ENCODE measurements around the gene SLC25A21.
A peak's percentile ranks its signal among the peaks of the same experiment; 100 is the strongest.

The SLC25A21 gene

GRCh38 chr14:36773558-36773957, 398.8 kb downstream of the SLC25A21 start:
- no peak overlapping the region for H4K5ac ChIP-seq (ENCODE audit: low read length)
- no peak overlapping the region for H2BK120ac ChIP-seq (ENCODE audit: low read depth, low read length)
- no peaks in the 10 kb centered on the region for H3K27me3 ChIP-seq (ENCODE audit: insufficient read depth, low read length, poor library complexity)
- no peak overlapping the region for H3K4me3 ChIP-seq (ENCODE audit: low read length)
- H3K4me2 ChIP-seq (ENCODE audit: low read length) = no peak overlapping the region
- no peak overlapping the region for H2BK15ac ChIP-seq (replicated peaks; ENCODE audit: low read depth)
- DNase-seq = peak; percentile 85
- H3K56ac ChIP-seq (ENCODE audit: low read length) = no peak overlapping the region
- no peaks in the 10 kb centered on the region for H3K36me3 ChIP-seq (ENCODE audit: control insufficient read depth, insufficient read depth, low read length)
- no peak overlapping the region for H3K9ac ChIP-seq (ENCODE audit: low read length)
- no CpG with 5 or more reads among the region's 3 CpGs for WGBS (ENCODE audit: extremely low coverage, insufficient coverage, low lambda C conversion rate)
- peaks cover 11% of the 10 kb centered on the region for H3K4me1 ChIP-seq (ENCODE audit: control insufficient read depth, low read depth, low read length)
- H3K4ac ChIP-seq (ENCODE audit: low read depth, low read length) = no peak overlapping the region
- no peak overlapping the region for H4K8ac ChIP-seq (ENCODE audit: low read depth, low read length)
- H3K23ac ChIP-seq (ENCODE audit: low read length) = no peak overlapping the region
- no peak overlapping the region for H3K27ac ChIP-seq (ENCODE audit: low read depth, low read length)
- no peaks in the 10 kb centered on the region for H3K79me2 ChIP-seq (ENCODE audit: control insufficient read depth, insufficient read depth, low read length)
- no peak overlapping the region for H2AK5ac ChIP-seq (ENCODE audit: low read length)
- H3K79me1 ChIP-seq (ENCODE audit: low read length) = no peaks in the 10 kb centered on the region
- H3K18ac ChIP-seq (ENCODE audit: low read length) = peak overlapping the region; percentile 68
- no peak overlapping the region for H2BK5ac ChIP-seq (ENCODE audit: low read length)

GRCh38 chr14:36773136-36773540, 399.3 kb downstream of the SLC25A21 start:
- Histone ChIP-seq H3K56ac (ENCODE audit: low read length) (no peak overlapping the region), H2BK5ac (ENCODE audit: low read length) (no peak overlapping the region), H3K79me1 (ENCODE audit: low read length) (no peaks in the 10 kb centered on the region), H2BK15ac (replicated peaks; ENCODE audit: low read depth) (no peak overlapping the region), H3K4me1 (ENCODE audit: control insufficient read depth, low read depth, low read length) (peaks cover 12% of the 10 kb centered on the region), H3K18ac (ENCODE audit: low read length) (no peak overlapping the region), H3K27me3 (ENCODE audit: insufficient read depth, low read length, poor library complexity) (no peaks in the 10 kb centered on the region), H2BK120ac (ENCODE audit: low read depth, low read length) (no peak overlapping the region), H3K23ac (ENCODE audit: low read length) (no peak overlapping the region), H4K8ac (ENCODE audit: low read depth, low read length) (no peak overlapping the region), H4K5ac (ENCODE audit: low read length) (no peak overlapping the region), H3K9ac (ENCODE audit: low read length) (no peak overlapping the region), H3K79me2 (ENCODE audit: control insufficient read depth, insufficient read depth, low read length) (no peaks in the 10 kb centered on the region), H3K4me2 (ENCODE audit: low read length) (no peak overlapping the region), H2AK5ac (ENCODE audit: low read length) (no peak overlapping the region), H3K4ac (ENCODE audit: low read depth, low read length) (no peak overlapping the region), H3K4me3 (ENCODE audit: low read length) (no peak overlapping the region), H3K27ac (ENCODE audit: low read depth, low read length) (no peak overlapping the region), H3K36me3 (ENCODE audit: control insufficient read depth, insufficient read depth, low read length) (no peaks in the 10 kb centered on the region)
- no CpG with 5 or more reads among the region's 3 CpGs for WGBS (ENCODE audit: extremely low coverage, insufficient coverage, low lambda C conversion rate)
- peak; percentile 96 for DNase-seq

DNA sequence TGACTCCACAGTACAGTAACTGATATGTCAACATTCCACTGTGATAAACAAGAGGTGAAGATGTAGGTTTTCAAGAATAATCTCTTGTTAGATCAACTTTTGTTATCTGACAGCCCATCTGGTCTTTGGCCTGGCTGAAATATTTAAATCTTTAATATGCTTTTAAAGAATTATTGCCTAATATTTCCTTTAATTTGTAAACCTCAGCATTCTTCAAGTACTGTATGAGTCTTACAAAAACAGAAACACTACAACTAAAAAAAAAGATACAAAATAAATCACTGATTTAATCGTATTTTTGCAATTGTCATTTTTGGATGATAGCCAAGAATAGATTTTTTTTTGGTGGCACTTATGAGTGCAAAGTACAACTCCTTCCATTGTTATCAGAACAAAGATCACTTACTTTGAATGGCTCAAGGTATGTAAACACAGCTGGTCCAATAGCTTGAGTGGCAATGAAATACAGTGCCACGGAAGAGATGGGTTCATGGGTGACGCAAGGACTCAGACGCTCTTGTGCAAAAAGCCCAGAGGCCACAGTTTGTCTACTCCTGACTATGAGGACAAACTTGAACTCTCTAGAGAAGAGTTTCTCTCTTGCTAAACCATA, 401.3 kb downstream of the SLC25A21 start:
- Histone ChIP-seq H3K4ac (ENCODE audit: low read depth, low read length) (no peak overlapping the region), H4K5ac (ENCODE audit: low read length) (no peak overlapping the region)
- WGBS (ENCODE audit: extremely low coverage, insufficient coverage, low lambda C conversion rate) = no CpG with 5 or more reads among the region's 4 CpGs

DNA sequence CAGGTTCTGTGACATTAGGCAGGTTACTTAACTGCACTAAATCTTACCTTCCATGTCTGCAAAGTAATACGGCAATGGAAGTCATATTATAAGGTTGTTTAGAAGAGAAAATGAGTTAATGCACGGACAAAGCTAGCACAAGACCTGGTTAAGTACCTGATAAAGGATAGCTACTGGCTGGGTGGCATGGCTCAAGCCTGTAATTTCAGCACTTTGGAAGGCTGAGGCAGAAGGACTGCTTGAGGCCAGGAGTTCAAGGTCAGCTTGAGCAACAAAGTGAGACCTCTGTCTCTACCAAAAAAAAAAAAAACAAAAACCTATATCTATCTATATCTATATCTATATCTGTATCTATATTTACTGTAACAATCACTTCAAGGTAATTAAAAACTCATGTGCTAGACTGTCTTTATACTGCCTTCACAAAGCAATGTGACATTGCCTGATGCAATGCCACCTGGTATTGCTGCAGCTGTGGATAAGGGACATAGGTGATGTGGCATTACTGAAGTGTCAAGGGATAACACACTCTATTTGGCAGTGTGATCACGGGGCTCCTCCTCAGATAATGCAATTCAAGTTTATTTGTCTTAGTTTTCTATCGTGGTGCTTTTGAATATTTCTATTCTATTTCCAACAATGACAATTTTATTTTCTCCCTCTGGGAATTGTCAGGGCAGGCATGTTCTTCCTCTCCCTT, 403.6 kb downstream of the SLC25A21 start:
- H2BK15ac ChIP-seq (replicated peaks; ENCODE audit: low read depth) = no peak overlapping the region
- H3K56ac ChIP-seq (ENCODE audit: low read length) = peak overlapping the region; percentile 44
- no peak overlapping the region for H2BK120ac ChIP-seq (ENCODE audit: low read depth, low read length)
- no peak overlapping the region for H3K4me2 ChIP-seq (ENCODE audit: low read length)
- H3K4me1 ChIP-seq (ENCODE audit: control insufficient read depth, low read depth, low read length) = peaks cover 22% of the 10 kb centered on the region
- H2AK5ac ChIP-seq (ENCODE audit: low read length) = no peak overlapping the region
- H3K4me3 ChIP-seq (ENCODE audit: low read length) = no peak overlapping the region
- H3K18ac ChIP-seq (ENCODE audit: low read length) = no peak overlapping the region
- peak overlapping the region; percentile 6 for H2BK5ac ChIP-seq (ENCODE audit: low read length)
- H3K4ac ChIP-seq (ENCODE audit: low read depth, low read length) = peak overlapping the region; percentile 70
- no peak overlapping the region for H4K5ac ChIP-seq (ENCODE audit: low read length)
- H3K9ac ChIP-seq (ENCODE audit: low read length) = no peak overlapping the region
- H3K79me2 ChIP-seq (ENCODE audit: control insufficient read depth, insufficient read depth, low read length) = no peaks in the 10 kb centered on the region
- no peaks in the 10 kb centered on the region for H3K27me3 ChIP-seq (ENCODE audit: insufficient read depth, low read length, poor library complexity)
- H4K8ac ChIP-seq (ENCODE audit: low read depth, low read length) = no peak overlapping the region
- WGBS (ENCODE audit: extremely low coverage, insufficient coverage, low lambda C conversion rate) = no CpG with 5 or more reads among the region's 4 CpGs
- no peaks in the 10 kb centered on the region for H3K79me1 ChIP-seq (ENCODE audit: low read length)
- H3K27ac ChIP-seq (ENCODE audit: low read depth, low read length) = no peak overlapping the region
- H3K36me3 ChIP-seq (ENCODE audit: control insufficient read depth, insufficient read depth, low read length) = no peaks in the 10 kb centered on the region
- no peak overlapping the region for H3K23ac ChIP-seq (ENCODE audit: low read length)
- peak; percentile 49 for DNase-seq

More for the DNA sequence above, 401.3 kb downstream of the SLC25A21 start:
- Histone ChIP-seq H2BK15ac (replicated peaks; ENCODE audit: low read depth) (no peak overlapping the region), H3K79me1 (ENCODE audit: low read length) (no peaks in the 10 kb centered on the region), H2BK5ac (ENCODE audit: low read length) (no peak overlapping the region), H3K18ac (ENCODE audit: low read length) (peak overlapping the region; percentile 41), H4K8ac (ENCODE audit: low read depth, low read length) (no peak overlapping the region), H3K27ac (ENCODE audit: low read depth, low read length) (no peak overlapping the region), H3K27me3 (ENCODE audit: insufficient read depth, low read length, poor library complexity) (no peaks in the 10 kb centered on the region), H3K56ac (ENCODE audit: low read length) (no peak overlapping the region), H2BK120ac (ENCODE audit: low read depth, low read length) (no peak overlapping the region), H3K4me1 (ENCODE audit: control insufficient read depth, low read depth, low read length) (peaks cover 23% of the 10 kb centered on the region), H3K4me2 (ENCODE audit: low read length) (no peak overlapping the region), H3K23ac (ENCODE audit: low read length) (no peak overlapping the region), H3K9ac (ENCODE audit: low read length) (no peak overlapping the region), H2AK5ac (ENCODE audit: low read length) (no peak overlapping the region), H3K36me3 (ENCODE audit: control insufficient read depth, insufficient read depth, low read length) (no peaks in the 10 kb centered on the region), H3K4me3 (ENCODE audit: low read length) (no peak overlapping the region), H3K79me2 (ENCODE audit: control insufficient read depth, insufficient read depth, low read length) (no peaks in the 10 kb centered on the region)
- no peak for DNase-seq

- Histone ChIP-seq H3K4ac (ENCODE audit: low read depth, low read length) (no peak overlapping the region), H2BK15ac (replicated peaks; ENCODE audit: low read depth) (no peak overlapping the region), H4K8ac (ENCODE audit: low read depth, low read length) (peak overlapping the region; percentile 67), H3K23ac (ENCODE audit: low read length) (no peak overlapping the region), H3K36me3 (ENCODE audit: control insufficient read depth, insufficient read depth, low read length) (no peaks in the 10 kb centered on the region), H3K56ac (ENCODE audit: low read length) (peak overlapping the region; percentile 58), H3K27me3 (ENCODE audit: insufficient read depth, low read length, poor library complexity) (no peaks in the 10 kb centered on the region), H3K27ac (ENCODE audit: low read depth, low read length) (peak overlapping the region; percentile 45), H4K5ac (ENCODE audit: low read length) (no peak overlapping the region), H3K4me1 (ENCODE audit: control insufficient read depth, low read depth, low read length) (peaks cover 18% of the 10 kb centered on the region), H2AK5ac (ENCODE audit: low read length) (no peak overlapping the region), H3K79me2 (ENCODE audit: control insufficient read depth, insufficient read depth, low read length) (no peaks in the 10 kb centered on the region), H3K79me1 (ENCODE audit: low read length) (no peaks in the 10 kb centered on the region), H3K18ac (ENCODE audit: low read length) (peak overlapping the region; percentile 82), H2BK120ac (ENCODE audit: low read depth, low read length) (no peak overlapping the region), H2BK5ac (ENCODE audit: low read length) (peak overlapping the region; percentile 49), H3K4me3 (ENCODE audit: low read length) (no peak overlapping the region), H3K4me2 (ENCODE audit: low read length) (no peak overlapping the region), H3K9ac (ENCODE audit: low read length) (no peak overlapping the region)
- no CpG with 5 or more reads among the region's 7 CpGs for WGBS (ENCODE audit: extremely low coverage, insufficient coverage, low lambda C conversion rate)
- DNase-seq = peak; percentile 97
These were observed 404.7 kb downstream of the SLC25A21 start for GRCh38 chr14:36767603-36768281.
